ENCODE data around the gene ITPR2. TPM values are rescaled to one million over a fixed set of nuclear protein-coding genes. Genes with fewer than 3 reads are reported as not detected.
"Not testable (repeated sequence)": the region's sequence is repeated elsewhere in the genome, so short reads cannot be mapped to it uniquely, and the experiment has no call there.

ITPR2 gene
- total RNA-seq, 2 experiments from 2014 or later: 33.5 to 34.6 TPM

DNA sequence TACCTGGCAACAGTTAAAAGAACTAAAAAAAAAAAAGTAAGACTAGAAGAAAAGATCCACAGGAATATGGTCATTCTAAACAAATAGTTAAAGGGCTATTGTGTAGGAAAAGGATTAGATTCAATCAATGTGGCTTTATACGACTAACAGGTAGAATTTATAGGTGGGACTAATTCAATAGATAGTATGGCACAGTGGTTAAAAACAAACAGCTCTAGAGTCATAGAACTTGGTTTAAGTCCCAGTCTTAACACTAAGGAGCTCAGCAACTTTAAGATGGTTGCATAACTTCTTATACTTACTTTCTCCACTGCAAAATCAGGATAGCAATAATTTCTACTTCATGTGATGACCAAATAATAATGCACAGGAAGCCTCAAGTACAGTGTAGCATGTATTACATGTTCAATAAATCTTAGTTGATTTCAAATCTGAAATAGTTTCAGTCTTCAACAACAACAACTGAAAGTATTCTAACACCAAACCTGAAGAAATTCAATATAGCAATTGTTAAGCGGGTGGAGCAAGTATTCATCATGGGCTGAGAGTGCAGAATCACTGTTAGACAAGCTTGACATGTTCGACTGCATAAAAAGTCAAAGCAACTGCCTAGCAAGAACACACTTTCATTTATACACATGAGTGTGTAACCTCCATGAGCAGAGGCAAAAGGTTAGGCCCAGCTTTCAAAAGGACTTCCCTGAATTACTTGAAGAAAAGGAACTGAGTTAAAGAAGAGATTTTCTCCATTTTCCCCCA, 50.4 kb downstream of the ITPR2 start:
- peaks cover 7% of the 10 kb centered on the region for H3K9me3 Mint-ChIP-seq (ENCODE audit: insufficient read depth)
- H3K4me1 Mint-ChIP-seq (ENCODE audit: low read depth): no peaks in the 10 kb centered on the region
- POLR2A ChIA-PET: no interaction called here
- no peak for DNase-seq
- no peak overlapping the region for H3K4me3 Mint-ChIP-seq
- H3K27ac Mint-ChIP-seq: no peak overlapping the region
- H3K36me3 Mint-ChIP-seq (ENCODE audit: low read depth): peaks cover 44% of the 10 kb centered on the region
- CTCF ChIA-PET: interaction anchor here (0.5 kb wide), 1 partner anchor 9 kb away, joined by 3 read pairs; no protein-coding TSS in a partner anchor
- no peak for ATAC-seq
- H3K27me3 Mint-ChIP-seq (ENCODE audit: low read depth): no peaks in the 10 kb centered on the region

GRCh38 chr12:26780656-26781055, 52.3 kb downstream of the ITPR2 start:
- H3K27me3 Mint-ChIP-seq (ENCODE audit: low read depth); H3K27ac Mint-ChIP-seq; H3K4me3 Mint-ChIP-seq; CTCF ChIA-PET; H3K4me1 Mint-ChIP-seq (ENCODE audit: low read depth); ATAC-seq; DNase-seq: not testable (repeated sequence)
- POLR2A ChIA-PET: interaction anchor here (0.6 kb wide), 1 partner anchor 13 kb away, joined by 3 read pairs; no protein-coding TSS in a partner anchor
- Mint-ChIP-seq H3K9me3 (ENCODE audit: insufficient read depth) (peaks cover 18% of the 10 kb centered on the region), H3K36me3 (ENCODE audit: low read depth) (peaks cover 53% of the 10 kb centered on the region)

GRCh38 chr12:26778173-26778775, 54.7 kb downstream of the ITPR2 start:
- DNase-seq; H3K27ac Mint-ChIP-seq; H3K27me3 Mint-ChIP-seq (ENCODE audit: low read depth); H3K4me3 Mint-ChIP-seq; H3K4me1 Mint-ChIP-seq (ENCODE audit: low read depth); ATAC-seq; CTCF ChIA-PET: not testable (repeated sequence)
- POLR2A ChIA-PET: interaction anchor here (0.6 kb wide), 1 partner anchor 460 kb away, joined by 3 read pairs; no protein-coding TSS in a partner anchor
- Mint-ChIP-seq H3K36me3 (ENCODE audit: low read depth) (peaks cover 63% of the 10 kb centered on the region), H3K9me3 (ENCODE audit: insufficient read depth) (peaks cover 24% of the 10 kb centered on the region)

DNA sequence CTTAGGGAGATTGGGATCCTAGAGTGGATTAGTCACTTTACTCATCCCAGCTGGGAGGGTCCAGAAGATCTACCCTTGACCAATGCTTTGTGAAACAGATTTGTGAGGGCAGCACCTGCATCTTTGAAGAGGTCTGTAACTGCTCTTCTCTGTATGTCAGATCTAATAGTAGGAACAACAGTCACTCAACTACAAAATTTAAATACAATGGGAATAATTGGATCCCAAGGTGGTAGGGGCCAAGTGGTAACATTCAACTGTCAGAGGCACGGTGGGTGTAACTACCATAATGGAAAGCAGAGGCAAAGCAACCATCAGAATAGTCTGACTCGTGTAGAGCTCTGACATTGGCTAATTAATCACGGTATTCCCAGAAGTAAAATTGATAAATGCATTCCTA, 55.8 kb downstream of the ITPR2 start:
- ChIA-PET POLR2A (no interaction called here), CTCF (no interaction called here)
- Mint-ChIP-seq H3K27me3 (ENCODE audit: low read depth) (no peaks in the 10 kb centered on the region), H3K4me1 (ENCODE audit: low read depth) (peaks cover 5% of the 10 kb centered on the region), H3K9me3 (ENCODE audit: insufficient read depth) (peaks cover 24% of the 10 kb centered on the region), H3K27ac (no peak overlapping the region), H3K4me3 (no peak overlapping the region), H3K36me3 (ENCODE audit: low read depth) (peaks cover 58% of the 10 kb centered on the region)
- DNase-seq: no peak
- no peak for ATAC-seq

DNA sequence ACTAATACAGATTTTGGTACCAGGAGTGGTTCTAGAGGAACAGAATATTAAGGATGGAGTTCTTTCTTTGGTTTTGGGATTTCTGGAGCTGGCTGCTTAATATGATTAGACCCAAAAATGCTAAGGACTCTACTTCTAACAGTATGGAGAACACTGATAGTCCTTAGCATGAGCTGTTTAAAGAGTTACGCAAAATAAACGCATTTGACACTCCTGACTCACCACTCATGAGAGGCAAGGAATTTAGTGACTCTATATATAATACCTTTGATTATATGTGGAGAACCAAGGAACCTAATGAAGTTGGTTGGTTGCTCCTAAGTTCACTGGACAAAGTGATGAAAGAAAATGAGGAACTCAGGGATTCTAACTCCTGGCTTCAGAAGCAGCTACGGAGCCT, 57.0 kb downstream of the ITPR2 start:
- Mint-ChIP-seq H3K36me3 (ENCODE audit: low read depth) (peaks cover 54% of the 10 kb centered on the region), H3K9me3 (ENCODE audit: insufficient read depth) (peaks cover 24% of the 10 kb centered on the region)
- CTCF ChIA-PET; DNase-seq; POLR2A ChIA-PET; H3K27me3 Mint-ChIP-seq (ENCODE audit: low read depth); H3K4me1 Mint-ChIP-seq (ENCODE audit: low read depth); ATAC-seq; H3K4me3 Mint-ChIP-seq; H3K27ac Mint-ChIP-seq: not testable (repeated sequence)

GRCh38 chr12:26773313-26774104, 59.5 kb downstream of the ITPR2 start:
- Mint-ChIP-seq H3K4me3 (no peak overlapping the region), H3K36me3 (ENCODE audit: low read depth) (peaks cover 40% of the 10 kb centered on the region), H3K27ac (no peak overlapping the region), H3K27me3 (ENCODE audit: low read depth) (no peaks in the 10 kb centered on the region), H3K4me1 (ENCODE audit: low read depth) (peaks cover 14% of the 10 kb centered on the region), H3K9me3 (ENCODE audit: insufficient read depth) (peaks cover 23% of the 10 kb centered on the region)
- DNase-seq (no peak), ATAC-seq (no peak)
- CTCF ChIA-PET: interaction anchor here (0.7 kb wide), 1 partner anchor 9 kb away, joined by 3 read pairs; no protein-coding TSS in a partner anchor
- POLR2A ChIA-PET: no interaction called here

DNA sequence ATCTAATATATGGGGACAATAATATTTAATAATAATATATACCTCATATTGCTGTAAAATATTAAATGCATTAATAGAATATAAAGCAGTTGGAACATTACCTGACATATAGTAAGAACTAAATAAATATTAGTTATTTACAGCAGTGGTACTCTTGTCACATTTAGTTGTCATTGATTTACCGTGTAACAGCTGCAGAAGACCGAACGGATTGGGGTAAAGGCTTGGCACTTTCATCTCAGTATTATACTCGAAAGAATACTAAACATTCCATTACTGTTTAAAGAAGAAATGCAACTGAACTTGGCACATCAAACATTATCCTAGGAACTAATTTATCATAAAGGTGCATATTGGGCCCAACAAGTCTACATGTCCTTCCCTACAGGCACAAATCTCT, 61.1 kb downstream of the ITPR2 start:
- no peak overlapping the region for H3K4me3 Mint-ChIP-seq
- ChIA-PET POLR2A (no interaction called here), CTCF (no interaction called here)
- peaks cover 24% of the 10 kb centered on the region for H3K4me1 Mint-ChIP-seq (ENCODE audit: low read depth)
- H3K27ac Mint-ChIP-seq: no peak overlapping the region
- no peak for ATAC-seq
- H3K36me3 Mint-ChIP-seq (ENCODE audit: low read depth): peaks cover 29% of the 10 kb centered on the region
- H3K9me3 Mint-ChIP-seq (ENCODE audit: insufficient read depth): peaks cover 10% of the 10 kb centered on the region
- H3K27me3 Mint-ChIP-seq (ENCODE audit: low read depth): no peaks in the 10 kb centered on the region
- no peak for DNase-seq

GRCh38 chr12:26770239-26771070, 62.5 kb downstream of the ITPR2 start:
- no peak for ATAC-seq
- Mint-ChIP-seq H3K36me3 (ENCODE audit: low read depth) (peaks cover 24% of the 10 kb centered on the region), H3K27ac (no peak overlapping the region), H3K27me3 (ENCODE audit: low read depth) (no peaks in the 10 kb centered on the region), H3K4me1 (ENCODE audit: low read depth) (peaks cover 24% of the 10 kb centered on the region), H3K9me3 (ENCODE audit: insufficient read depth) (peaks cover 6% of the 10 kb centered on the region), H3K4me3 (no peak overlapping the region)
- no peak for DNase-seq
- ChIA-PET POLR2A (interaction anchor here (1.4 kb wide), 1 partner anchor 62 kb away, joined by 5 read pairs; no protein-coding TSS in a partner anchor), CTCF (interaction anchor here (0.9 to 1.5 kb wide), 2 partner anchors 19 to 62 kb away, joined by 3 to 5 read pairs; partner anchors contain the start of gene ITPR2)

- DNase-seq (no peak), ATAC-seq (no peak)
- Mint-ChIP-seq H3K9me3 (ENCODE audit: insufficient read depth) (no peaks in the 10 kb centered on the region), H3K36me3 (ENCODE audit: low read depth) (peaks cover 17% of the 10 kb centered on the region), H3K27me3 (ENCODE audit: low read depth) (no peaks in the 10 kb centered on the region), H3K27ac (no peak overlapping the region), H3K4me1 (ENCODE audit: low read depth) (peaks cover 24% of the 10 kb centered on the region), H3K4me3 (no peak overlapping the region)
- CTCF ChIA-PET: interaction anchor here (0.9 to 1.5 kb wide), 2 partner anchors 20 to 63 kb away, joined by 3 to 5 read pairs; partner anchors contain the start of gene ITPR2
- POLR2A ChIA-PET: interaction anchor here (1.4 kb wide), 1 partner anchor 63 kb away, joined by 5 read pairs; no protein-coding TSS in a partner anchor
Measured at GRCh38 chr12:26769611-26770010, 63.4 kb downstream of the ITPR2 start.

DNA sequence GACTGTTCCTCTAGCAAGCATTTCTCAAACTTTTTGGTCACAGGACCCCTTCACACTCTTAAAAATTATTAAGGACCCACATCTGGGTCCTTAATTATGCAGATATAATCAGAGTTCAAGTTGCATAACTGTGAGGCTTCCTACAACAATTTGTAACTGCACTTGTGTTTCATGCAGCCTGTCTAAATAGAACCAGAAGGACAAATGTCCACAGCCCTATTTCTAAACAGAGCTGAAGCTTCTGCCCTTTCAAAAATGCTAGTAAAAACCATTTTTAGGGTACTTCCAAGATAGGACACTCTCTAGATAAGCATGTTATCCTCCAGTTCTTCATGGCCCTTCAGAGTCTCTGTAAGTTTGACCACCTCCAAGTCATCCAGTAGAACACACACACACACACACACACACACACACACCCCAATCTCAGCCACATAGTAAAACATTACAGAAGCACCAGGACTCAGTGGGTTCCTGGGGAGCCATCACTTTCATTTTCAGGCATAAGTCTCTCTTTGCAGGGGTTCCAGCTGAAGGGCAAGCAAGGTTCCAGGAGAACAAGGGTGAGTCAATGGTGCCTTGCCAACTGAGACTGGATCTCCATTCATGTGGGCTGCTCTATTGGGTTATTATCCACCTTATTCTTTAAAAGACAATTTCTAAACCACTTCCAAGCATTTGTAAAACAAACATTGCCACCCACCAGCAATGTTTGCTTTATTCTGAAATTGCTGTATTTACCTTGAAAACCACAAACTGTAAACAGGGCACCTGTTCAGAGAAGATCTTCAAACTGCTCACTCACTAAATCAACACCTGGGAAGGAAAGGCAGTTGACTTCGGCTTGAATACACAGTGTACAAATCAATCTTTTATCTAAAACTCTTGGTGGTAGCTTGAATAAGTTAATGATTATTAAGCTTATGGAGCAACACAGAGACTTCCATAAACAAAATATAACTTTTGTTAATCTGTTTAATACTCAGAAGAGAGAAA, 64.1 kb downstream of the ITPR2 start:
- no peak for DNase-seq
- ChIA-PET POLR2A (interaction anchor here (1.4 kb wide), 2 partner anchors 63 to 65 kb away, joined by 3 to 5 read pairs; no protein-coding TSS in a partner anchor), CTCF (interaction anchor here (0.6 to 1.5 kb wide), 3 partner anchors 21 to 64 kb away, joined by 3 to 5 read pairs (median 3); partner anchors contain the start of gene ITPR2)
- H3K27ac Mint-ChIP-seq: peak overlapping the region; percentile 46
- peaks cover 16% of the 10 kb centered on the region for H3K36me3 Mint-ChIP-seq (ENCODE audit: low read depth)
- no peak overlapping the region for H3K4me3 Mint-ChIP-seq
- H3K4me1 Mint-ChIP-seq (ENCODE audit: low read depth): peaks cover 24% of the 10 kb centered on the region
- no peaks in the 10 kb centered on the region for H3K27me3 Mint-ChIP-seq (ENCODE audit: low read depth)
- peaks cover 3% of the 10 kb centered on the region for H3K9me3 Mint-ChIP-seq (ENCODE audit: insufficient read depth)
- peak; percentile 42 for ATAC-seq
